GM18873 (cell line): ENCODE measurements around the gene CARF.
"Not testable (repeated sequence)": the region's sequence is repeated elsewhere in the genome, so short reads cannot be mapped to it uniquely, and the experiment has no call there.

Source experiments
- ATAC-seq: cut with Tn5 transposase; IDR thresholded peaks from one replicate; pipeline ENCODE4 v1.9.1; 2021; ENCODE audit warnings: mild to moderate bottlenecking, moderate library complexity, moderate number of reproducible peaks; ENCODE audit not compliant: unreplicated experiment, low FRiP score

The CARF gene, protein sequence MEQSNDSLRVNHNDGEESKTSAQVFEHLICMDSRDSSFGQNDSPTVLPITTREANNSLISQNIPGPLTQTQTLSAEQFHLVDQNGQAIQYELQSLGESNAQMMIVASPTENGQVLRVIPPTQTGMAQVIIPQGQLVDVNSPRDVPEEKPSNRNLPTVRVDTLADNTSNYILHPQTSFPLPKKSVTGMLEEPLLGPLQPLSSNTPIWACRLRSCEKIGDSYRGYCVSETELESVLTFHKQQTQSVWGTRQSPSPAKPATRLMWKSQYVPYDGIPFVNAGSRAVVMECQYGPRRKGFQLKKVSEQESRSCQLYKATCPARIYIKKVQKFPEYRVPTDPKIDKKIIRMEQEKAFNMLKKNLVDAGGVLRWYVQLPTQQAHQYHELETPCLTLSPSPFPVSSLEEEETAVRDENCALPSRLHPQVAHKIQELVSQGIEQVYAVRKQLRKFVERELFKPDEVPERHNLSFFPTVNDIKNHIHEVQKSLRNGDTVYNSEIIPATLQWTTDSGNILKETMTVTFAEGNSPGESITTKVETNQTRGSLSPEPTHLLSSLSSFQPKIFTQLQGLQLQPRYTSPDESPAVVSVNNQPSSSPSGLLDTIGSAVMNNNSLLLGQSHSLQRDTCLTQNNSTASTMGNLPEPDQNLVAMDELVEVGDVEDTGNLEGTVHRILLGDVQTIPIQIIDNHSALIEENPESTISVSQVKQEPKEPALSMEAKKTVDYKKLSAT

DNA sequence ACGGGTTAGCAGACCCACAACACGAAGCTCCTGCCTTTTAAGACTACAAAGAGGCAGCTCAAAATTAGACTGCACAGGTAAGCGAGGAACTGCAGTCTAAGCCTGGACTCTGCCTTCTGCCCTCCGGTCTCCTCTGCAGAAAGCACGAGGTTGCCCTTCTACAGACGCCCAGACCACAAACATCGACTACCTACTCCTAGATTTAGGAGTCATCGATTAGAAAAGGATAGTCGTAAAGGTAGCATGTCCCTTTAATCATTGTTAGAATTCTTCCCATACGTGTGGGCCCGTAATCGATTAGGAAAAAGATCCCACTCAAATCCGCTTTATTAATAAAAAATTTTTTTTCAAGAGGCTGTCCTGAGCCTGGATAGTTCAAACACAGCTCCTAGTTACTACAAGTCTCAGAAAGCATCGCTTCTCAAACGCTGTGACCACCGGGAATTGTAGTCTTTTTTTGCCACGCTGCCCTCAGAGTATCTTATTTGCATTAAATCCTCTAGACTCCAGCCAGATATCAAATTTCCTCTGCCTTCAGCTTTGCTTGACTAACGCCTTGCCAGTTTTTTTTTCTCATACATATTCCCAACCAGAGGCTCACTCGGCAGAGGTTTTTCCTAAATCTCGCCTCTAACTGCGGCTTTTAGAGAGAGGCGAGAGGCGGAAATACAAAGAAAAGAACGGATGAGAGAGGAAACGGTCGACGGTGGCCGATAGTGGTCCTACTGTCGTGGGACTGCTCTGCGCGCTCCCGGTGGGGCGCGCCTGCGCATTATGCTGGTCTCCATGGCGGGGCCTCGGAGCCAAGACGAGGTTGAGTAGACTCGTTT, at the start of gene CARF, which contains the start of gene WDR12:
Gene CARF (plus strand): TSS at position 764 of the 830 bp plus-strand sequence. CDS start 29,628 bp downstream, outside the sequence.
Gene WDR12 (minus strand): TSS at position 162 of the 830 bp plus-strand sequence. CDS start 197 bp downstream, outside the sequence.
- ATAC-seq = peak; percentile 70

DNA sequence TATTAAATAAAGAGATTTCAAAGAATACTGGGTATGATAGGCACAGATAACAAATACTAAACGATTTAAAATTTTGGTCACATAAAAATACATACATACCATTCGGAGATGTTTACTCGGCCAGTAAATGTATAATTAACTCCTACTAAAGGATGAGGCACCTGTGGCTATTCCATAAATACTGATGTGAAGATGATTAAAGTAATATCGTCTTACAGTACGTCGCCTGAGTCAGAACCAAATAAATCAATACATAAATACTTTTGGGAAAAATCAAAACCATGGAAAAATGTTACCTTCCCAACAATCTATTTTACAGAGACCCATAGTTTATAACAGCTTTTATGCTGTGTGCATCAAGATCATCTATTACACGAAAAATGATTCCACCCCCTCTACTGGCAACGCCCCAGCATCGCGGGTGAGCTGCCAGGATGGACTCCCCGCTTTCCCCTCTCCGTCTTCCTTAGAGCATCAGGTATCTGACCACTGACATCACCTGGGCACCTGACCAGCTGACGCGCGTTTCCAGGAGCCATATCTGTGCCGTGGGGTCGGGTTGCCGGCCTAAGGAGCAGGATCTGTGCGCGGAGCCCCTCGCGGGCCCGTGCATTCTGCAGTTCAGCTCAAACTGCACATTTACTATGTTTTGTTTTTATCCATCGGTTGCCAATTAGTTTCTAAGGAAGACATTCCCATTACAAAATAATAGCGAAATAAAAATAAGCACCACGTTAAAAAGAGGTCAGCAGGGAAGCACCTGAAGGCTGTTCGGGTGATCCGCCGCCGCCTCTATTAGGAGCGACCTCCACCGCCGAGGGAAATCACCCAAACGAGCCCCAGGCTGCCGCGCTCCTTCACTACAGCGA, 41.4 kb upstream of the CARF start:
- peak; percentile 55 for ATAC-seq

DNA sequence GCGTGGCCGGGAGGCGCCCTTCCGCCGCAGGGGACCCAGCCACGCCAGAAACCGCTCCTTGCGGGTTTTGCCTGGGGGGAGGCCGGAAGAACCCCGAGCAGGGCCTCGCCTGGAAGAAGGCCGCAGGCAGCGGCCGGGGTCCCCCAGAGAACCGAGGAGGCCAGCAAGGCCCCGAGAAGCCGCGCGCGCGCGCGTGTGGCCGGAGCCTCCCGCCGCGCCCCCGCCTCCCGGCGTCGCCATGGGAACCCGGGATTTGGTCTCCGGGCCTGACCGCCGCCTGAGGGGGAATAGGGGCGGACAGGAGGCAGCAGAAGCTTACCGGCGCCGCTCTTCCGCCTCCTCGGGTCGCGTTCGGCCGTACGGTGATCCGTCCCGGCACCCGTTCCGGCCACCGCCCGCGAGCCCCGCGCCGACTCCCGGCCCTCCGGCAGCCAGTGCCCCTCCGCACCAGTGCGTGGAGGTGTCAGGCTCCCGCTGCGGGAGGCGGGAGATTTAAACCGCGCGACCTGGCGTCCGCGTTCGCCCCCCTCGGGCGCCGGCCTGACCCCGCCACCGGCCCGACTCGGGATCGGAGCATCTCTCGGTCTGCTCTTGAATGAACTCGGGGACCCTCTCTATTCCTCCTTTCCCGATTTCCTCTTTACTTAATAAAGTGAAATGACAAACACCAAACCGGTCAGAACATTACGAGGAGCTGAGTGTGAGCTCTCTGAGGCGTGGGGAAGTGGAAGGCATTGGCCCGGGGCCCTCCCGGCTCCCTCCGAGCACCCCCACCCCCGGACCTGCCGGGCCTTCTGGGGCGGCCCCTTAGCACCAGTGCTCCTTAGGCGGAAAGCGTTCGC, 40.6 kb upstream of the CARF start, which contains the start of gene ICA1L:
Gene ICA1L (minus strand): TSS at position 467 of the 842 bp plus-strand sequence. CDS start 42,757 bp downstream, outside the sequence.
- ATAC-seq = peak; percentile 36

DNA sequence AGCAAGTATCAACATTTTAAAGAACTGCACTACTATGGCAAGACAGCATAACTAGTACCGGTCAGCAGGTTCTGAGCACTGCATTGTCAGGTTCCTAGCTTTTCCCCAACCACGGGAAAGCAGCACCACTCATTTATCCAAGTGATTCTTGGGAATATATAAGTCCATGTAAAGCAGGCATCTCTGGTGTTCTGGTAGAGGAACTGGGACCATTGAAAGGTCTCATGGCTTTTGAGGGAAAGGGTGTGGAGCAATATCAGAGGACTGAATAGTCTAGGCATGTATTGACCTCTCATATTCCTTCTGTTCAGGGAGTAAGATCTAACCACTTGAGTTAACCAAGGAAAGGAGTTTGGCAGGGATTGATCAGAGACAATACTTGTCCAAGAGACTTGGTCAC, 34.4 kb upstream of the CARF start:
- ATAC-seq = no peak

DNA sequence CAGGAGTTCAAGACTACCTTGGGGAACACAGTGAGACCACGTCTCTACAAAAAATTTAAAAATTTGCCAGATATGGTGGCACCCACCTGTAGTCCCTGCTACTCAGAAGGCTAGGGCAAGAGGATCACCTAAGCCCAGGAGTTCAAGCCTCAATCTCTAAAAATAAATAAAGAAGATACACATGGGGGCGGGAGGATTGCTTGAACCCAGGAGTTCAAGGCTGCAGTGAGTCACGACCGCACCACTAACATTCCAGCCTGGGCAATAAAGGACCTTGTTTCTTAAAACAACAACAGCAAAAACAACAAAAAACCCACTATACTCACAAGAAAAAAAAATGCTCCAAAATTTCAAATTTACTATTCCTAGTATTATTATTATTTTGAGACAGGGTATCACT, 30.5 kb upstream of the CARF start:
- no peak for ATAC-seq

DNA sequence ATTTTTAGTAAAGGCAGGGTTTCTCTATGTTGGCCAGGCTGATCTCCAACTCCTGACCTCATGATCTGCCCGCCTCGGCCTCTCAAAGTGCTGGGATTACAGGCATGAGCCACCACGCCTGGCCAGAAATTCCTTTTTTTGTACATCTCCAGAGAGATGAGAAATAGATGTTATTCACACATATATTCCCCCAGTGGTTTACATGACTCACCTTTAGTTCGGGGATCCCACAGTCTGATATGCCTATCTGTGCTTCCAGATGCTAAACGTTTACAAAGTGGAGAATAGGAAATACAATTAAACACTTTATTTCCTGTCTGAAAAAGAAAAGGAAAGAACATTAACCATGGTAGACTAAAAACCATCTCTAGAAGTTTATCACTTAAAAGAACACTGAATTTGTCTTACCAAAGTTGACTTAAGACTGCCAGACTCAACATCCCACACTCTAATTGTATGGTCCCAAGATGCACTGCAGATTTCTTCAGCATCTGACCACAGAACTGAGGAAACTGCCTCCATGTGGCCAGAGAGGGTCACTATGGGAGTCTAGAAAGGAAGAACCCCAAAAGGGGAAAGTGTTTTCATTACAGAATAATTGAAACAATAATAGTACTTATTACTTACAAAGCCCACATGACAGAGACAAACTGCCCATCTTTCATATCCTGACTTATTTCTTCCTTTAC, 27.9 kb upstream of the CARF start:
- ATAC-seq = no peak

DNA sequence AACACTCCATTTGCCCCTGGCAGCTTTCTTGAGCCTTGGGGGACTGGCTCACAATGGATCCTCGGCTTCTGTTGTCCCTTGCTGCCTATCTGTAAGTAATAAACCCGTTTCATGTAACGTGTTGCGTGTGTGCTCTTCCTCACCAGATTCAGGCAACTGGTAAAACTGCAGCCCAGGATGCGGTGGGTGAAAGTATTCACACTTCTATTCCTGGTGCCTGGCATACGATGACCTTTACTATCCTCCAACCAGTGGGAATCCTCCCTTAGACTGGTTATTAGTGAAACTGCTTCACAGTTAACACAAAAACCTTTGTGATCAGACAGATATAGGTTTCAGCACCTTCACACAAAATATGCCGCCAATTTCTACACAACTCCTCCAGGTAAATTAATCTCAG, 26.9 kb upstream of the CARF start:
- ATAC-seq = no peak

DNA sequence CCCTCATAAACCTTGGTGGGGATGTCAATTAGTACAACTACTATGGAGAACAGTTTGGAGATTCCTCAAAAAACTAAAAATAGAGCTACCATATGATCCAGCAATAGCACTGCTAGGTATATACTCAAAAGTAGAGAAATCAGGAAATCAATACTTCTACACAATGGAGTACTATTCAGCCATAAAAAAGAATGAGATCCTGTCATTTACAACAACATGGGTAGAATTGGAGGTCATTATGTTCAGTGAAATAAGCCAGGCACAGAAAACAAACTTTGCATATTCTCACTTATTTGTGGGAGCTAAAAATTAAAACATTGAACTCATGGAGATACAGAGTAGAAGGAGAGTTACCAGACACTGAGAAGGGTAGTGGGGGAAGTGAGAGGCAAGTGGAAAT, 6.6 kb upstream of the CARF start:
- not testable (repeated sequence) for ATAC-seq

DNA sequence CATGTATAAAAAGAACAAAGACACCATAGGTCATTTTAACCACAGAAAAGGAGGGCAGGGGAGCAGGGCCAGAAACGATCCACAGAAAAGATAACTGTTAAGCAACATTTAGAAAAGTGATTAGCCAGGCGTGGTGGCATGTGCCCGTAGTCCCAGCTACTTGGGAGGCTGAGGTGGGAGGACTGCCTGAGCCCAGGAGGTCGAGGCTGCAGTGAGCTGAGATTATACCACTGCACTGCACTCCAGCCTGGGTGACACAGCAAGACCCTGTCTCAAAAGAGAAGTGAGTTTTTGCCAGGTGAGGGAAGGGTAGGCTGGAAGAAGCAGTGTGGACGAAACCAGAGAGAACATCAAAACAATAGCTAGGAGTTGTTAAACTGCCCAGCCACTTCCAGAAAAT, 3.9 kb upstream of the CARF start:
- ATAC-seq = no peak

DNA sequence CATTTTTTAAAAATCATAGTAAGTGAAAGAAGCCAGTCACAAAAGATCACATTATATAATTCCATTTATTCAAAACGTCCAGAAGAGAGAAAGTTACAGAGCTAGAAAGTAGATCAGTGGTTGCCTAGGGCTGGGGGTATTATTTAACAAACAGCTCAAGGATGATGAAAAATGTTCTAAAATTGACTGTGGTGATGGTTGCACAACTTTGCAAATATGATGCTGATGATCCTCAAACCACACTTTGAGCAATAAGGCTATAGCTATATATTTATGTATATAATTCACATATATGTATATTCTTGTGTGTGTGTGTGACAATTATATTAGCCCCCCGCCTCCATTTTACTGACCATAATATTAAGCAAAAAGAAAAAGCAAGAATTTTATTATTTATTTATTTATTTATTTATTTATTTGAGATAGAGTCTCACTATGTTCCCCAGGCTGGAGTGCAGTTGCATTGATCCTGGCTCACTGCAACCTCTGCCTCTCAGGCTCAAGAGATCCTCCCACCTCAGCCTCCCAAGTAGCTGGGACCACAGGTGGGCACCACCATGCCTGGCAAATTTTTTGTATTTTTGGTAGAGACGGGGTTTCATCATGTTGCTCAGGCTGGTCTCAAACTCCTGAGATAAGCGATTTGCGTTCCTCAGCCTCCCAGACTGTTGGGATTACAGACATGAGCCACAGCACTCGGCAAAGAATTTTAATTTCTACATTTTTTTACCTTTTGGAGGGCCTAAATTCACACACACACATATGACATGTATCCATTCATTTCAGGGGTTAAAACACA, 2.5 kb upstream of the CARF start:
- ATAC-seq = no peak

DNA sequence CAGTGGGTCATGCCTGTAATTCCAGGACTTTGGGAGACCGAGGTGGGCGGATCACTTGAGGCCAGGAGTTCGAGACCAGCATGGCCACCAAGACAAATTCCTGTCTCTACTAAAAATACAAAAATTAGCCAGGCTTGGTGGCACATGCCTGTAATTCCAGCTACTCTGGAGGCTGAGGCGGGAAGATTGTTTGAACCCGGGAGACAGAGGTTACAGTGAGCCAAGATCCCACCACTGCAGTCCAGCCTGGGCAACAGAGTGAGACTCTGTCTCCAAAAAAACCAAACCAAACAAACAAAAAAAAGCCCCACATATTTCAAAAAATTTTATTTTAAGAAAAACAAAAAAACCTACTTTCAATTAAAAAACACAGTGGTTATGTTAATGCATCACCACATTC, 1.8 kb upstream of the CARF start:
- ATAC-seq = not testable (repeated sequence)

DNA sequence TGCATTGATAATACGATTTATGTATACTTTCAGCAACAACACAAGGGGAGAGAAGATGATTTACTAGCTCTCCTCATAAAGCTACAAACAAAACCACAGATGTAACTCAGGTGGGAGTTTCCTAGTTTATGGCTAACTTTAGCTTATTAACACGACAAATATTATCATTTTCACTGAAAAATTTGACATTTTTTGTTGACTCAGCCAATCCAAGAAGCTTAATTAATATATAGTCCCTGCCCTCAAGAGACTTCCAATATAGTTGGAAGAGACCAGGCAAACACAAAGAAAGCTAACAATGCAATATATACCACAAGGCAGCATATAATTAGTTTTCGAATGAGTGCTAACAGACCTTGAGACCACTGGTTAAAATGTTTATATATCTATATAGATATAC, 1.4 kb upstream of the CARF start:
- no peak for ATAC-seq

DNA sequence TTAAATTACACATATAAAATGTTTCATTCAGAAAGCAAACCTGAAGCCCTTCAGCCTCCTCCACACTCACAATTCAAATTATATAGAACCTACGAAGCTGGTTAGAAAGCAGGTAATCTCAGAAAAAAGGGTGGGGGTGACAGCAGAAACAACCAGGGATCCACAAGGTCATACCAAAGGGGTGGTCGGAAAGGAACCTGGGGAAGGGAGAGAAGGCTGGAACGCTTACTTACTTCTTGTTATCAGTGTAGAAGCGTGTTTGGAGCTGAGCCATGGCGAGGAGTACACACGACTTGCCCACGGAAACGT, 918 bp upstream of the CARF start:
- peak; percentile 10 for ATAC-seq

DNA sequence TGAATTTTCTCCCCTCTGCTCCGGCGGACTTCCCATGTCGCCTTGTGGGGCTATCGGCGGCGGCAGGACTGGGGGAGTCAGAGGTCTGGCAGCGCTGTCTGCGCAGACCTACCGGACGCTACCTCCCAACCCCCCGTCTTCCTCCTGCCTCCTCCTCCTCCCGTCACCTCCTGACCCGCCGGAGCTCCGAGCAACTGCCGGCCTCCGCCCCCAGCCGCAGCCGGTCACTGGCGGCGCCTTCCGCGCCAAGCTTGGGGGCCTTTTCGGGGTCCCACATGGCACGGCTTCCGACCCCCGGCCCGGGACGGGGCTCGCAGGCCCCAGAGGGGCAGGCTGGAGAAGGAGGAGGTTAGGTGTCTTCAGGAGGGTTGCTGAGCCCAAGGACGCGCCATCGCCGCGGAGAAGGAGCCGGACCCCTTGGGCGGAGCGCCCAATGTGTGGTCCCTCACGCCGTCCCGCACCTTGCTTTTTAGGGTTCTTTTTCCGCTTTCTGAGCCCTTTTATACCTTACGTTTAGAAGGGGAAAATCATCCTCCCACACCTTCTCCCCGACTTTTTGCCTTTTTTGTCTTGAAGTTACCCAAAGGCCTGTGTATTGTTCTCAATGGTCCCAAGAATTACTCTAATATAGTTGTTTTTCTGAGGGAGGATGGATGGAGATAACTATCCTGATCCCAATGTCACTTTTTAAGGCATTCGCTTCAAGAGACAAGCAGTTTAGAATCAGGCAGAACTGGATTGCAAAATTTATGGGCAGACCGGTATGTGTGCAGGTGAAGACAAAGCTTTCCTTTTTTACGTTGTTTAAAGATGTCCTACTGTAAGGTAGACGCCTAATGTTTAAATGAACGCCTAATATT, 497 bp downstream of the CARF start:
- peak; percentile 39 for ATAC-seq

DNA sequence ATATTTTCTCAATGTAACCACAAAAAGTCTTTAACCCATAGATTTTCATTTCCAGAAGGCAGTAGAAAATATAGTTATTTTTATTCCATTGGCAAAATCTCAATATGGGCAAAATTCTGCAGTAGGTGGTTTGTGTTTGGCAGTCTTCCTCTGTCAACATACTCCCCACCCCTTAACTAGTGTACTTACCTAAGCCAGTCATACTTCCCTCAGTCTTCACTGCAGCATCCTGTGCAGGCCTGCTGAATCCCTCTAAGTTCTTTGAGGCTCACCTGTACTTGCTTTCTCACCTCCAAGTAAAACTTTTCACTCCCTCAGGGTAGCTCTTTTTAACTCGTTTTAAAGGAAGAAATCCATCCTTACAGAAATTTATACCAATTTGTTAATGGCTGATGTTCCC, 6.8 kb downstream of the CARF start:
- no peak for ATAC-seq

DNA sequence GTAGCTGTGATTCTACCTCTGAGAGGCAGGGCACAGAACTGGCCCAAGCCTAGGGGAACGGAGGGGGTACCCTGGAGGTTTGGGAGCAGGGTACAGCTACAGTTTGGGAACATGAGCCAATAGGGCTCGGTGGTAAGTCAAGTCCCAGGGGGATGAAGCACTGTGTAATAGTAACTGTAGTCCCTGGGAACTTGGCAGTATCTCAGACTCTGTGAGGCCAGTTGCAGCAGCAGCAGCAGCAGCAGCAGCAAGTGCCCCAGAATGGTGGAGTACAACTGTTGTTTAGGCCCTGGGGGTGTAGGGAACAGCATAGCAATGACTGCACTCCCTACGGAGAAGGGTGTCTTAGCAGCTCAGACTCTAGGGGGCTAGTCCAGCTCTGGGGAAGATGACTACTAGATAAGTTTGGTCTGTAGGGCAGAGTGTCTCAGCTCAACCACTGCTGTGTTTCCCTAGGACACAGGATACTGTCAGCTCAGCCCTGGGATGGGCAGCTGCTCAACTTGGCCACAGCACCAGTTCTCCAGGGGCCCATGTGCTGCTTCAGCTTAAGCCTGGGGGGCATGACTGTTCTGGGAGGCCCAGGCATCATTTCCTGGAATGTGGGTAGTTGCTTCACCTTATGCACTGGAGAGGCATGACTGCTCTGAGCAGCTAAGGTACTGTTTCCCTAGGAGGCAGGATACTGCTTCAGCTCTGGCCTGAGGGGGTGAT, 20.5 kb downstream of the CARF start:
- ATAC-seq = no peak
